ENCODE results near the gene ZNF729.
"Not testable (repeated sequence)": the region's sequence is repeated elsewhere in the genome, so short reads cannot be mapped to it uniquely, and the experiment has no call there.

ZNF729 gene

GRCh38 chr19:22286151-22286810 lies at the start of gene ZNF729:
ZNF729 (plus strand) TSS chr19:22286441; CDS start chr19:22286526, 85 bp downstream.
- no peak for DNase-seq (ENCODE audit: low read depth)

- DNase-seq (ENCODE audit: low read depth): no peak
Measured at GRCh38 chr19:22256856-22257255, 29.4 kb upstream of the ZNF729 start.

- DNase-seq (ENCODE audit: low read depth): no peak
Measured at GRCh38 chr19:22257381-22257780, 28.9 kb upstream of the ZNF729 start.

GRCh38 chr19:22257916-22258315 lies 28.3 kb upstream of the ZNF729 start:
- no peak for DNase-seq (ENCODE audit: low read depth)

GRCh38 chr19:22260499-22260898 lies 25.7 kb upstream of the ZNF729 start:
- DNase-seq (ENCODE audit: low read depth): no peak

GRCh38 chr19:22261596-22261995 lies 24.6 kb upstream of the ZNF729 start:
- no peak for DNase-seq (ENCODE audit: low read depth)

GRCh38 chr19:22263121-22263520 lies 23.1 kb upstream of the ZNF729 start:
- DNase-seq (ENCODE audit: low read depth): no peak

- not testable (repeated sequence) for DNase-seq (ENCODE audit: low read depth)
Measured at GRCh38 chr19:22321554-22321953, 35.3 kb downstream of the ZNF729 start.

- DNase-seq (ENCODE audit: low read depth): no peak
Measured at GRCh38 chr19:22326219-22326618, 40.0 kb downstream of the ZNF729 start.

GRCh38 chr19:22327321-22327720 lies 41.1 kb downstream of the ZNF729 start:
- DNase-seq (ENCODE audit: low read depth): no peak

GRCh38 chr19:22331521-22331920 lies 45.3 kb downstream of the ZNF729 start:
- no peak for DNase-seq (ENCODE audit: low read depth)

- DNase-seq (ENCODE audit: low read depth): no peak
Measured at GRCh38 chr19:22332924-22333323, 46.7 kb downstream of the ZNF729 start.

GRCh38 chr19:22335716-22336115 lies 49.5 kb downstream of the ZNF729 start:
- no peak for DNase-seq (ENCODE audit: low read depth)

- no peak for DNase-seq (ENCODE audit: low read depth)
Measured at GRCh38 chr19:22354665-22355064, 68.4 kb downstream of the ZNF729 start.
